ENCODE measurements around the gene AK8. TPM values are rescaled to one million over a fixed set of nuclear protein-coding genes. Genes with fewer than 3 reads are reported as not detected.

Gene AK8
- total RNA-seq, 4 donors from 2014 or later, result 0.61 to 1.9 TPM; not detected in 2

GRCh38 chr9:132798817-132799790 lies 79.0 kb downstream of the AK8 start:
- DNase-seq, result no peak
- intact Hi-C loops (cut with DNase I; ENCODE audit: low total_unique reads), result no loop called here
- H3K27me3 ChIP-seq, result no peaks in the 10 kb centered on the region
- no peaks in the 10 kb centered on the region for H3K9me3 ChIP-seq
- H3K4me3 ChIP-seq, result no peak overlapping the region
- no peaks in the 10 kb centered on the region for H3K36me3 ChIP-seq
- TF ChIP-seq CTCF (IDR thresholded peaks at IDR 0.05) (no peak), POLR2A (IDR thresholded peaks at IDR 0.05) (no peak)
- H3K27ac ChIP-seq, result no peak overlapping the region
- no peaks in the 10 kb centered on the region for H3K4me1 ChIP-seq

- no peak for DNase-seq
- Histone ChIP-seq H3K27ac (no peak overlapping the region), H3K9me3 (no peaks in the 10 kb centered on the region), H3K36me3 (no peaks in the 10 kb centered on the region), H3K4me1 (no peaks in the 10 kb centered on the region), H3K27me3 (no peaks in the 10 kb centered on the region), H3K4me3 (no peak overlapping the region)
- intact Hi-C loops (cut with DNase I; ENCODE audit: low total_unique reads), result no loop called here
- TF ChIP-seq CTCF (IDR thresholded peaks at IDR 0.05), result no peak
- TF ChIP-seq POLR2A (IDR thresholded peaks at IDR 0.05), result no peak
Measured at GRCh38 chr9:132797861-132798659, 80.0 kb downstream of the AK8 start.

- TF ChIP-seq CTCF (IDR thresholded peaks at IDR 0.05) (no peak), POLR2A (IDR thresholded peaks at IDR 0.05) (no peak)
- H3K27me3 ChIP-seq, result no peaks in the 10 kb centered on the region
- no peaks in the 10 kb centered on the region for H3K9me3 ChIP-seq
- no peak overlapping the region for H3K4me3 ChIP-seq
- no peaks in the 10 kb centered on the region for H3K36me3 ChIP-seq
- intact Hi-C loops (cut with DNase I; ENCODE audit: low total_unique reads), result no loop called here
- no peak overlapping the region for H3K27ac ChIP-seq
- H3K4me1 ChIP-seq, result no peaks in the 10 kb centered on the region
- no peak for DNase-seq
Measured at GRCh38 chr9:132795511-132796303, 82.4 kb downstream of the AK8 start.

GRCh38 chr9:132794730-132795380 lies 83.2 kb downstream of the AK8 start:
- TF ChIP-seq POLR2A (IDR thresholded peaks at IDR 0.05) (no peak), CTCF (IDR thresholded peaks at IDR 0.05) (no peak)
- no peak overlapping the region for H3K4me3 ChIP-seq
- no peak overlapping the region for H3K27ac ChIP-seq
- H3K9me3 ChIP-seq, result no peaks in the 10 kb centered on the region
- intact Hi-C loops (cut with DNase I; ENCODE audit: low total_unique reads), result no loop called here
- H3K4me1 ChIP-seq, result no peaks in the 10 kb centered on the region
- no peaks in the 10 kb centered on the region for H3K36me3 ChIP-seq
- H3K27me3 ChIP-seq, result no peaks in the 10 kb centered on the region
- no peak for DNase-seq
